PC-3 (cell line): ENCODE measurements around the gene NRL.

ENCODE experiments used
- CTCF ChIP-seq: fragments of 300-600 bp; sonication (generic); conservative IDR thresholded peaks from 2 replicates; pipeline ENCODE4 v1.5.1; 2017; ENCODE audit warnings: antibody characterized with exemption, low read depth, mild to moderate bottlenecking, low read length
- EZH2 ChIP-seq: fragments of 300-600 bp; sonication (generic); IDR thresholded peaks from one replicate; pipeline ENCODE4 v1.6.1; 2017; ENCODE audit warnings: antibody characterized with exemption, mild to moderate bottlenecking, low read length; ENCODE audit not compliant: unreplicated experiment

DNA sequence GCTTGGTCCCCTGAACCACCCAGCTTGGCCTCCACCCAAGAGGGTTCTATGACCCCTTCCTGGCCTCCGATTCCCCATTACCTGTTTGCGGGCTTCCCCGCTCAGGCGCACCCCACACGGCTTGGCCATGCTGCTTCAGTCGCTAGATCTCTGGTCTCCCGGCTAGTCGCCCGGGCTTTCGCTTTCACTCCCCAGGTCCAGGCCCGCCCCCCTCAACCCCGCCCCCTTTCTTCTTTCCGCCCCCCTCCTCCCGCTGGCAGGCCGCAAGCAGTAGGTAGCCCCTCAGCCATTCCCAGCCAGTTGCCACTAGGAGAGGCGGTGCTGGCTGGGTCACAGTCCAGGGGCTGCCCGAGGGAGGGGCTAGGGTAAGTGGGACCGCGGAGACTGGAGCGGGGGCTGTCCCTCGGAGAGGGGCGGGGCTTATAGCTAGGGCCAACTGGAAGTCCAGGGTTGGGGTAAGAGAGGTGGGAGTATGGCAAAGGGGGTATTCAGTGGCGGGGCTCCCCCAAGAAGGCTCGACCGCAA is 31.8 kb upstream of the NRL start, which contains the start of gene PSME2:
- TF ChIP-seq CTCF (no peak), EZH2 (no peak)
